Ovary (tissue), 3 donors: ENCODE data around the gene HCN1.

Experiments used
- POLR2A ChIP-seq: fragments of 450-650 bp; IDR thresholded peaks from one replicate; pipeline ENCODE4 v1.6.1; 2017; ENCODE audit warnings: antibody characterized with exemption, mild to moderate bottlenecking, moderate library complexity
- TF ChIP-seq, protein P1 (sequence below), 3 donors: fragments of 450-650 bp in 2 of 3; fragments of 200-600 bp in 1 of 3; IDR thresholded peaks; one replicate each; pipeline versions ENCODE4 v1.5.1 to v1.8.0; 2016 to 2022; ENCODE audit warnings: antibody characterized with exemption in 3 of 3, mild to moderate bottlenecking in 1 of 3
- donor health status: DM: no; HTN: no; CAD: no.

DNA sequence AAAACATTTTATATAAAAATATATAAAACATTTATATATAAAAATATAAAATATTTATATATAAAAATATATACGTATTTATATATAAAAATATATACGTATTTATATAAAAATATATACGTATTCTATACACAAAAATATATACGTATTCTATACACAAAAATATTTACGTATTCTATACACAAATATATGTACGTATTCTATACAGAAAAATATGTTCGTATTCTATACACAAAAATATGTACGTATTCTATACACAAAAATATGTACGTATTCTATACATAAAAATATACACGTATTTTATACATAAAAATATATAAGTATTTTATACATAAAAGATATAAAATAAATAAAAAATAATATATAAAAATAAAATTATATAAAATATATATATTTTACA is 323.6 kb downstream of the HCN1 start:
- TF ChIP-seq POLR2A, result no peak
- TF ChIP-seq, protein P1, sequence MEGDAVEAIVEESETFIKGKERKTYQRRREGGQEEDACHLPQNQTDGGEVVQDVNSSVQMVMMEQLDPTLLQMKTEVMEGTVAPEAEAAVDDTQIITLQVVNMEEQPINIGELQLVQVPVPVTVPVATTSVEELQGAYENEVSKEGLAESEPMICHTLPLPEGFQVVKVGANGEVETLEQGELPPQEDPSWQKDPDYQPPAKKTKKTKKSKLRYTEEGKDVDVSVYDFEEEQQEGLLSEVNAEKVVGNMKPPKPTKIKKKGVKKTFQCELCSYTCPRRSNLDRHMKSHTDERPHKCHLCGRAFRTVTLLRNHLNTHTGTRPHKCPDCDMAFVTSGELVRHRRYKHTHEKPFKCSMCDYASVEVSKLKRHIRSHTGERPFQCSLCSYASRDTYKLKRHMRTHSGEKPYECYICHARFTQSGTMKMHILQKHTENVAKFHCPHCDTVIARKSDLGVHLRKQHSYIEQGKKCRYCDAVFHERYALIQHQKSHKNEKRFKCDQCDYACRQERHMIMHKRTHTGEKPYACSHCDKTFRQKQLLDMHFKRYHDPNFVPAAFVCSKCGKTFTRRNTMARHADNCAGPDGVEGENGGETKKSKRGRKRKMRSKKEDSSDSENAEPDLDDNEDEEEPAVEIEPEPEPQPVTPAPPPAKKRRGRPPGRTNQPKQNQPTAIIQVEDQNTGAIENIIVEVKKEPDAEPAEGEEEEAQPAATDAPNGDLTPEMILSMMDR (IDR thresholded peaks at IDR 0.05), result no peak
